DND-41 (cell line): ENCODE data around the gene KSR2.

Source experiments
- ATAC-seq: fragments of 200-7000 bp; cut with Tn5 transposase; 3 replicates; pipeline ENCODE4 v1.9.1; 2021; ENCODE audit warnings: low read depth; ENCODE audit not compliant: insufficient read depth
- DNase-seq: peaks from one replicate; pipeline ENCODE4 v3.0.0-alpha.2; 2020
- H2AFZ ChIP-seq: 2 replicates; pipeline ENCODE4 v1.6.0; 2012; ENCODE audit warnings: low read depth, low read length
- H3K27ac ChIP-seq: 2 replicates; pipeline ENCODE4 v1.5.1; 2012; ENCODE audit warnings: low read length, inconsistent platforms
- H3K27me3 ChIP-seq: fragments of 200-600 bp; sonication (generic); 2 replicates; pipeline ENCODE4 v1.6.0; 2012; ENCODE audit warnings: low read length, mild to moderate bottlenecking, inconsistent platforms; ENCODE audit not compliant: insufficient read depth, poor library complexity
- H3K36me3 ChIP-seq: 2 replicates; pipeline ENCODE4 v1.5.1; 2012; ENCODE audit warnings: low read length, inconsistent platforms; ENCODE audit not compliant: insufficient read depth
- H3K4me1 ChIP-seq: 2 replicates; pipeline ENCODE4 v1.5.1; 2012; ENCODE audit warnings: mild to moderate bottlenecking, low read length; ENCODE audit not compliant: insufficient read depth
- H3K4me2 ChIP-seq: 2 replicates; pipeline ENCODE4 v1.6.0; 2012; ENCODE audit warnings: mild to moderate bottlenecking, moderate library complexity, low read length, inconsistent platforms; ENCODE audit not compliant: insufficient read depth
- H3K4me3 ChIP-seq, 2 experiments: fragments of 200-600 bp in 1 of 2; shearing (Covaris generic) in 1 of 2; 2 replicates each; pipeline ENCODE4 v1.5.1; 2012 to 2016; ENCODE audit warnings: inconsistent platforms in 2 of 2, low read length in 2 of 2, mild to moderate bottlenecking in 2 of 2, low read depth in 1 of 2, moderate library complexity in 1 of 2
- H3K79me2 ChIP-seq: 2 replicates; pipeline ENCODE4 v1.6.0; 2012; ENCODE audit warnings: low read length, inconsistent platforms; ENCODE audit not compliant: insufficient read depth
- H3K9ac ChIP-seq: 2 replicates; pipeline ENCODE4 v1.6.0; 2012; ENCODE audit warnings: low read depth, mild to moderate bottlenecking, inconsistent platforms, low read length, moderate library complexity
- H3K9me3 ChIP-seq: 2 replicates; pipeline ENCODE4 v1.5.1; 2012; ENCODE audit warnings: low read length, moderate library complexity, mild to moderate bottlenecking, inconsistent platforms; ENCODE audit not compliant: insufficient read depth, severe bottlenecking
- H4K20me1 ChIP-seq: 2 replicates; pipeline ENCODE4 v1.6.0; 2012; ENCODE audit warnings: low read length; ENCODE audit not compliant: insufficient read depth
- EZH2 ChIP-seq: IDR thresholded peaks from 3 replicates; pipeline ENCODE4 v1.6.1; 2012; ENCODE audit warnings: borderline replicate concordance, low read depth, mild to moderate bottlenecking, moderate library complexity, low read length, inconsistent platforms; ENCODE audit not compliant: severe bottlenecking
- TF ChIP-seq, protein P1 (sequence below): IDR thresholded peaks from 2 replicates; pipeline ENCODE4 v1.5.1; 2012; ENCODE audit warnings: borderline replicate concordance, low read length, moderate library complexity, mild to moderate bottlenecking; ENCODE audit not compliant: poor library complexity, severe bottlenecking; ENCODE audit errors: extremely low read depth

KSR2 gene

DNA sequence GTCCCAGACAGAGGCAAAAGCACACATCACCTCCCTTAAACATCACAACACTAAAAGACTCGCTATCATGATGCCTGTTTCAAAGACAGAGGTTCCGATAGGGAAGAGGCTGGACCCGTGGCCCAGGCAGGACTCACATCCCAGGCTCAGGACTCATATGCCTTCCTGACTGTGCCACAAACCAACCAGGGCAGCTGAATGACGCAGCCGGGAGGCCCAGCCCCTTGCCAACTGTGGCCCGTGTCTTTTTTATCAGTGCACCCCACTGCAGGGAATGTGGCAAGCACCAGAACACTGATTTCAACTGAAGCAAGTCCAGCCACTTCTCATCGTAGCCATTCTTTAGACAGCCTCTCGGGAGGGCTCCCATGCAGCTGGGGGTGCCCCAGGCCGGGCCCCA lies 132.3 kb downstream of the KSR2 start:
- TF ChIP-seq, protein P1, sequence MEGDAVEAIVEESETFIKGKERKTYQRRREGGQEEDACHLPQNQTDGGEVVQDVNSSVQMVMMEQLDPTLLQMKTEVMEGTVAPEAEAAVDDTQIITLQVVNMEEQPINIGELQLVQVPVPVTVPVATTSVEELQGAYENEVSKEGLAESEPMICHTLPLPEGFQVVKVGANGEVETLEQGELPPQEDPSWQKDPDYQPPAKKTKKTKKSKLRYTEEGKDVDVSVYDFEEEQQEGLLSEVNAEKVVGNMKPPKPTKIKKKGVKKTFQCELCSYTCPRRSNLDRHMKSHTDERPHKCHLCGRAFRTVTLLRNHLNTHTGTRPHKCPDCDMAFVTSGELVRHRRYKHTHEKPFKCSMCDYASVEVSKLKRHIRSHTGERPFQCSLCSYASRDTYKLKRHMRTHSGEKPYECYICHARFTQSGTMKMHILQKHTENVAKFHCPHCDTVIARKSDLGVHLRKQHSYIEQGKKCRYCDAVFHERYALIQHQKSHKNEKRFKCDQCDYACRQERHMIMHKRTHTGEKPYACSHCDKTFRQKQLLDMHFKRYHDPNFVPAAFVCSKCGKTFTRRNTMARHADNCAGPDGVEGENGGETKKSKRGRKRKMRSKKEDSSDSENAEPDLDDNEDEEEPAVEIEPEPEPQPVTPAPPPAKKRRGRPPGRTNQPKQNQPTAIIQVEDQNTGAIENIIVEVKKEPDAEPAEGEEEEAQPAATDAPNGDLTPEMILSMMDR = no peak
- no peak for TF ChIP-seq EZH2
- DNase-seq (no peak), ATAC-seq (no peak)
- no peaks in the 10 kb centered on the region for H3K79me2 ChIP-seq
- H2AFZ ChIP-seq = no peak overlapping the region
- no peak overlapping the region for H3K4me3 ChIP-seq
- H4K20me1 ChIP-seq = no peaks in the 10 kb centered on the region
- no peak overlapping the region for H3K4me2 ChIP-seq
- peaks cover 7% of the 10 kb centered on the region for H3K4me1 ChIP-seq
- no peaks in the 10 kb centered on the region for H3K27me3 ChIP-seq
- H3K27ac ChIP-seq = no peak overlapping the region
- H3K9me3 ChIP-seq = no peaks in the 10 kb centered on the region
- H3K9ac ChIP-seq = no peak overlapping the region
- H3K36me3 ChIP-seq = no peaks in the 10 kb centered on the region

DNA sequence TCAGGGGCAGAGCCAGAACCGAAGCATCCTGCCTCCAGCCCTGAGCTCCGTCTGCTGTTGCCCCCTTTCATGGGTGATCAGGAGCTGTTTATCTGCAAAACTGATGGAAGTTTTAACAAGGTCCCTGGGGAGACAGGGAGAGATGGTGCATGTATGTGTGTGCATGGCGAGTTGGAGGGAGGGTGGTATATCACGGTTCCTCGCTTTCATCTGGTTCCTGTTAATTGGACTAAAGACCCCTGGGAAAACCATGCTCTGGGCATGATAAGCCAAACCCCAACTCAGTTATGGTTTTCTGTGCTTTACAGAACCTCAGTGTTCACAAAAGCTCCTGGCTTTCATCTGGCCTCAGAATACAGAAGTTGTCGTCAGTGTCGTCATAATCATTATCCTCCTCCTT lies 133.6 kb downstream of the KSR2 start:
- TF ChIP-seq EZH2 = no peak
- TF ChIP-seq, protein P1 = no peak

DNA sequence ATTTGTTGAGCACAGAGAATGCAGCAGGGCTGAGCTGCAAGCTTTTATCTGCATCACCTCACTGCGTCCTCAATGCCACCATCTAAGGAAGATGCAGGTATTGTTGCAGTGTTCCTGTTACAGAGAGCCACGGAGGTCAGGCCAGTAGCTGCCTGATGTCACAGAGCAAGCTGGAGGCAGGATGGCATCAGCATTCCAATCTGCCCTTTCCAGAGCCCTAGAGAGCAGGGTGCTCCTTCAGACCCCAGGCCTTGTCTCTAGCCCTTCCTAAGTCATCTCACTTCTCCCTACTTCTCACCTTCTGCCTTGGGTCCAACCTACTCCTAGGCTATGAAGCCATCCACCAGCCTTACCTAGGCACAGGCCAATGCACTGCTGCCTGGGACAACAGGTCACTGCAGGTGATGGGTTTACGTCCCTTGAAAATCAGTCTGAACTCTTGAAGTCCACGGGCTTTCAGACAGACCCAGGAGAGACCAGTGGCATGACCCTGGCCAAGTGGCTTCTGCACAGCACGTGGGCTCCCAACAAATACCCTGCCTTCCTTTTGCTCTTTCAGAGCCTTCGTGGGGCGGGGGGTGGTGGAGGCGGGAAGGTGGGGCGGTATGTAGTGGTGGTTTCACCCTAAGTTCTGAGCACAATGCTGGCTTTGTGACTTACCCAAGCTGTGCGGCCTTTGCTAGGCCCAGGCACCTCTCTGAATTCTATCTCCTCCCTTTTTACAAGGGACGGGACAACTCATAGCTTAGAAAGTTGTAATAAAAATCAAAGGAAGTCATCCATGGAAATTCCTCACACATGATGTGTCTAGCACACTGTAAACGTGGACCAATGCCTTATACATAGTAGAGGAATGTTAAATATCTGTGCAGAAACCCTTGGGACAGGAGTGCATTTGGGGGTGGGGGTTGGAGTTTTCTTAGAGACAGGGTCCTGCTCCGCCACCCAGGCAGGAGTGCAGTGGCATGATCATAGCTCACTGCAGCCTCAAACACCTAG lies 136.0 kb downstream of the KSR2 start:
- no peaks in the 10 kb centered on the region for H4K20me1 ChIP-seq
- no peak for ATAC-seq
- H3K9me3 ChIP-seq = peaks cover 20% of the 10 kb centered on the region
- peaks cover 32% of the 10 kb centered on the region for H3K4me1 ChIP-seq
- H3K4me3 ChIP-seq = no peak overlapping the region
- H2AFZ ChIP-seq = no peak overlapping the region
- peaks cover 4% of the 10 kb centered on the region; the same call in 1 of the 2 replicates for H3K36me3 ChIP-seq
- H3K79me2 ChIP-seq = no peaks in the 10 kb centered on the region
- peak overlapping the region; percentile 37; the same call in 1 of the 2 replicates for H3K27ac ChIP-seq
- H3K4me2 ChIP-seq = no peak overlapping the region
- no peak overlapping the region for H3K9ac ChIP-seq
- TF ChIP-seq, protein P1 = no peak
- TF ChIP-seq EZH2 = no peak
- DNase-seq = no peak
- no peaks in the 10 kb centered on the region for H3K27me3 ChIP-seq

More for the DNA sequence above, 133.6 kb downstream of the KSR2 start:
- Histone ChIP-seq H4K20me1 (no peaks in the 10 kb centered on the region), H3K4me2 (no peak overlapping the region), H3K4me3 (no peak overlapping the region), H3K27ac (no peak overlapping the region), H3K79me2 (no peaks in the 10 kb centered on the region), H3K36me3 (no peaks in the 10 kb centered on the region), H3K4me1 (peaks cover 20% of the 10 kb centered on the region), H3K9ac (no peak overlapping the region), H2AFZ (no peak overlapping the region), H3K9me3 (no peaks in the 10 kb centered on the region), H3K27me3 (no peaks in the 10 kb centered on the region)
- DNase-seq (no peak), ATAC-seq (no peak)
